Left lung (tissue), 14 donors: ENCODE data around the gene RAB7A. TPM values are rescaled to one million over a fixed set of nuclear protein-coding genes. Genes with fewer than 3 reads are reported as not detected.

Source experiments
- ATAC-seq: fragments of 200-7000 bp; cut with Tn5 transposase; one replicate; pipeline ENCODE4 v1.9.1; 2020; ENCODE audit warnings: moderate library complexity
- DNase-seq, 4 donors: peaks; one replicate each; pipeline ENCODE4 v3.0.0-alpha.2; 2013 to 2020
- H3K27ac ChIP-seq, 2 donors: fragments of 200-600 bp; sonication (generic) in 1 of 2; one replicate each; pipeline versions ENCODE4 v1.5.0 to v1.8.0; 2020 to 2021
- H3K27me3 ChIP-seq, 2 donors: fragments of 200-600 bp; sonication (generic) in 1 of 2; one replicate each; pipeline versions ENCODE4 v1.5.0 to v1.8.0; 2020 to 2021
- H3K36me3 ChIP-seq, 2 donors: fragments of 200-600 bp; sonication (generic) in 1 of 2; one replicate each; pipeline versions ENCODE4 v1.5.0 to v1.8.0; 2020 to 2021
- H3K4me1 ChIP-seq, 2 donors: fragments of 200-600 bp; one replicate each; pipeline ENCODE4 v1.8.0; 2021
- H3K4me3 ChIP-seq, 2 donors: fragments of 200-600 bp; sonication (generic) in 1 of 2; one replicate each; pipeline versions ENCODE4 v1.5.0 to v1.8.0; 2020 to 2021; ENCODE audit warnings: mild to moderate bottlenecking in 1 of 2
- H3K9me3 ChIP-seq, 2 donors: fragments of 200-600 bp; sonication (generic) in 1 of 2; one replicate each; pipeline versions ENCODE4 v1.5.0 to v1.8.0; 2020 to 2021
- intact Hi-C, 2 donors: fragments of 100-400 bp; cut with DNase I; formaldehyde crosslinking; loops; one replicate each; pipeline versions ENCODE4 v1.11.2 to v1.14.2; 2022
- long read RNA-seq, 12 donors: library from polyadenylated mRNA in 2 of 12; unstranded in 2 of 12; transcript quantifications; one replicate each; pipeline ENCODE4 v2.0.0 and lab custom pipeline, GENCODE V29; 2019 to 2026
- polyA plus RNA-seq, 6 donors: library from polyadenylated mRNA; unstranded; fragments of 120-200 nt; gene quantifications; one replicate each; pipeline ENCODE4 v1.2.1, GENCODE V29; 2013; ENCODE audit not compliant: insufficient read length in 6 of 6
- total RNA-seq, 2 donors: library from RNA; stranded (reverse); fragmentation: NEBNext Ultra II Directional; extraction: Animal tissue kit (Norgen Biotek cat#: 25700); gene quantifications; one replicate each; pipeline ENCODE4 v1.2.1, GENCODE V29; 2021
- TF ChIP-seq, protein P1 (sequence below), 2 donors: fragments of 200-600 bp; sonication (generic) in 1 of 2; IDR thresholded peaks; one replicate each; pipeline versions ENCODE4 v1.5.0 to v1.8.0; 2021; ENCODE audit warnings: antibody characterized with exemption in 2 of 2
- donor health status: DM: no; HTN: yes; CAD: no.
- donor health status: DM: no; HTN: no; CAD: no.

RAB7A gene
- total RNA-seq: 100 to 1,000 TPM; 253 to 336 TPM
- 100 to 1,000 TPM; 162 to 202 (median 191) TPM for polyA plus RNA-seq
- long read RNA-seq, donor 1, transcript RAB7A-201 (6 exons, 2,244 nt): major isoform, 106 of 156 reads
- long read RNA-seq, donor 1, transcript RAB7A-207 (3 exons, 552 nt): minor isoform, 5 of 156 reads
- long read RNA-seq, donor 1, partial matches to known transcripts: 44 of 156 reads
- long read RNA-seq, donor 1, other reads (novel, unspliced or antisense): 0 of 156 reads
- long read RNA-seq, donor 2, transcript RAB7A-201 (6 exons, 2,244 nt): major isoform, 72 of 117 reads
- long read RNA-seq, donor 2, partial matches to known transcripts: 42 of 117 reads
- long read RNA-seq, donor 2, other reads (novel, unspliced or antisense): 0 of 117 reads
- long read RNA-seq, donor 3, transcript RAB7A-201 (6 exons, 2,244 nt): major isoform, 49 of 58 reads
- long read RNA-seq, donor 3, partial matches to known transcripts: 6 of 58 reads
- long read RNA-seq, donor 3, other reads (novel, unspliced or antisense): 0 of 58 reads
- long read RNA-seq, donor 4, transcript RAB7A-201 (6 exons, 2,244 nt): major isoform, 34 of 62 reads
- long read RNA-seq, donor 4, partial matches to known transcripts: 21 of 62 reads
- long read RNA-seq, donor 4, other reads (novel, unspliced or antisense): 4 of 62 reads
- long read RNA-seq, donor 5, transcript RAB7A-201 (6 exons, 2,244 nt): major isoform, 68 of 91 reads
- long read RNA-seq, donor 5, partial matches to known transcripts: 21 of 91 reads
- long read RNA-seq, donor 5, other reads (novel, unspliced or antisense): 0 of 91 reads
- long read RNA-seq, donor 6, transcript RAB7A-201 (6 exons, 2,244 nt): major isoform, 54 of 81 reads
- long read RNA-seq, donor 6, partial matches to known transcripts: 26 of 81 reads
- long read RNA-seq, donor 6, other reads (novel, unspliced or antisense): 0 of 81 reads
- long read RNA-seq, donor 7, transcript RAB7A-201 (6 exons, 2,244 nt): major isoform, 40 of 42 reads
- long read RNA-seq, donor 7, partial matches to known transcripts: 0 of 42 reads
- long read RNA-seq, donor 7, other reads (novel, unspliced or antisense): 0 of 42 reads
- long read RNA-seq, donor 8, transcript RAB7A-201 (6 exons, 2,244 nt): major isoform, 68 of 75 reads
- long read RNA-seq, donor 8, partial matches to known transcripts: 7 of 75 reads
- long read RNA-seq, donor 8, other reads (novel, unspliced or antisense): 0 of 75 reads
- long read RNA-seq, donor 9: 0 reads
- long read RNA-seq, donor 10, transcript RAB7A-201 (6 exons, 2,244 nt): major isoform, 62 of 76 reads
- long read RNA-seq, donor 10, partial matches to known transcripts: 2 of 76 reads
- long read RNA-seq, donor 10, other reads (novel, unspliced or antisense): 10 of 76 reads
- long read RNA-seq, donor 11, transcript RAB7A-201 (6 exons, 2,244 nt): major isoform, 126 of 218 reads
- long read RNA-seq, donor 11, partial matches to known transcripts: 79 of 218 reads
- long read RNA-seq, donor 11, other reads (novel, unspliced or antisense): 10 of 218 reads
- long read RNA-seq, donor 12, transcript RAB7A-201 (6 exons, 2,244 nt): major isoform, 58 of 77 reads
- long read RNA-seq, donor 12, partial matches to known transcripts: 9 of 77 reads
- long read RNA-seq, donor 12, other reads (novel, unspliced or antisense): 7 of 77 reads

DNA sequence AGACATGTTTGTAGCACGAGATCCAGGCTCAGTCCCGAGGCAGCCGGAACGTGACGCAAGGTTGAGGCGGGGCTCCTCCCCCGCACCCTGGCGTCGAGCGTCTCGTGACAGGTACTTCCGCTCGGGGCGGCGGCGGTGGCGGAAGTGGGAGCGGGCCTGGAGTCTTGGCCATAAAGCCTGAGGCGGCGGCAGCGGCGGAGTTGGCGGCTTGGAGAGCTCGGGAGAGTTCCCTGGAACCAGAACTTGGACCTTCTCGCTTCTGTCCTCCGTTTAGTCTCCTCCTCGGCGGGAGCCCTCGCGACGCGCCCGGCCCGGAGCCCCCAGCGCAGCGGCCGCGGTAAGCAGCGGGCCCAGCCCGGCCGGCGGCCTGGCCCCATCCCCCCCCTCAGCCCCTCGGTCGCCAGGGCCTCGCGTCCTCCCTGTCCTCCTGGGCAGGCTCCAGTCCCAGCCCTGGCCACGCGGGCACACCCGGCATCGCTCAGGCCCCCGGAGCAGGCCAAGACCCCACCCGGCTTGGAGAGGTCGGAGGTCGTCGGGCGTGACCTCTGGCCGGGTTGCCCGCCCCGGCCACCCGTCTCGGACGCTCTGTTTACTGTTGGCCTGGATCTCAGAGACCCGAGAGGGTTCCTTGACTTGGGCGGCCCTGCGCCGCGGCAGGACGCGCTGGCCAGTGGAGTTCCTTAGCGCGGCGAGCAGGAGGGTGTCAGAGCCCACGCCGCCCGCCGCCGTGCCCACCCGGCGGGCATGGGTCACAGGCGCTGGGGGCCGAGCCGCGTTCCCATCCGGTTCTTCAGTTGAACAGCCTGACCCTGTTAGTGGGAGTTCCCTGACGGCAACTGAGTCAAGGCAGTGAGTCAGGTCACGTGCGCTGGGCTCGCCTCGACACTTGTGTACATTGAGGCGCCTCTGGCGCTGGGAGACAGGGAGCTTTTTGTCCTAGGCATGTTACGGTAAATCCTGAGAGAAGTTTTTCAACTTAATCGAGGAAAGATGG is at the start of gene RAB7A:
Gene RAB7A, plus strand, starts transcription at position 161 of the 994 bp plus-strand sequence. CDS start 69,185 bp downstream, outside the sequence.
- ATAC-seq (peak; percentile 96), DNase-seq (peak; percentile 96 to 99 (median 98))
- Histone ChIP-seq H3K27me3 (no peaks in the 10 kb centered on the region), H3K4me3 (peak within 1 kb of the TSS; percentile 84 to 95), H3K27ac (peak within 1 kb of the TSS; percentile 89 to 96), H3K36me3 (no peaks in the 10 kb centered on the region), H3K4me1 (peaks cover 33 to 49% of the 10 kb centered on the region in 2 donors), H3K9me3 (no peaks in the 10 kb centered on the region)
- TF ChIP-seq, protein P1, sequence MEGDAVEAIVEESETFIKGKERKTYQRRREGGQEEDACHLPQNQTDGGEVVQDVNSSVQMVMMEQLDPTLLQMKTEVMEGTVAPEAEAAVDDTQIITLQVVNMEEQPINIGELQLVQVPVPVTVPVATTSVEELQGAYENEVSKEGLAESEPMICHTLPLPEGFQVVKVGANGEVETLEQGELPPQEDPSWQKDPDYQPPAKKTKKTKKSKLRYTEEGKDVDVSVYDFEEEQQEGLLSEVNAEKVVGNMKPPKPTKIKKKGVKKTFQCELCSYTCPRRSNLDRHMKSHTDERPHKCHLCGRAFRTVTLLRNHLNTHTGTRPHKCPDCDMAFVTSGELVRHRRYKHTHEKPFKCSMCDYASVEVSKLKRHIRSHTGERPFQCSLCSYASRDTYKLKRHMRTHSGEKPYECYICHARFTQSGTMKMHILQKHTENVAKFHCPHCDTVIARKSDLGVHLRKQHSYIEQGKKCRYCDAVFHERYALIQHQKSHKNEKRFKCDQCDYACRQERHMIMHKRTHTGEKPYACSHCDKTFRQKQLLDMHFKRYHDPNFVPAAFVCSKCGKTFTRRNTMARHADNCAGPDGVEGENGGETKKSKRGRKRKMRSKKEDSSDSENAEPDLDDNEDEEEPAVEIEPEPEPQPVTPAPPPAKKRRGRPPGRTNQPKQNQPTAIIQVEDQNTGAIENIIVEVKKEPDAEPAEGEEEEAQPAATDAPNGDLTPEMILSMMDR (IDR thresholded peaks at IDR 0.05): no peak
- intact Hi-C loops: no loop called here

DNA sequence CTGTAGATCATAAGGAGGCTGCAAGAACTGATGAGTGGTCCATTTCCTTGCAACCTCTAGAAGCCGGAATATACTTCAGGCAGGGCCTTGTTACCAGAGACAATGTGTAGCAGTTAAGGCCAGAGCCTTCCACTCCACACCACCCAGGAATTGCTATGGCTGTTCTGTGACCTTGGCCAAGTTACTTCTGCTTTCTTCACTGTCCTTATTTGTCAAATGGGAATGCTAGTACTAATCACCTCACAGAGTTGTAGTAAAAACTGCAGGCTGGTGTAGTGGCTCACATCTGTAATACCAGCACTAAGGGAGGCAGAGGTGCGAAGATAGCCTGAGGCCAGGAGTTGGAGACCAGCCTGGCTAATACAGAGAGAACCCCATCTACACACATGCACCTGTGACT is 46.6 kb upstream of the RAB7A start:
- Histone ChIP-seq H3K27ac (peak overlapping the region in 1 of 2 donors; percentile 95), H3K27me3 (no peaks in the 10 kb centered on the region), H3K36me3 (no peaks in the 10 kb centered on the region), H3K4me1 (peaks cover 4 to 35% of the 10 kb centered on the region in 2 donors), H3K9me3 (no peaks in the 10 kb centered on the region), H3K4me3 (no peak overlapping the region)
- intact Hi-C loops: no loop called here
- DNase-seq (no peak), ATAC-seq (no peak)
- TF ChIP-seq, protein P1 (IDR thresholded peaks at IDR 0.05): no peak

DNA sequence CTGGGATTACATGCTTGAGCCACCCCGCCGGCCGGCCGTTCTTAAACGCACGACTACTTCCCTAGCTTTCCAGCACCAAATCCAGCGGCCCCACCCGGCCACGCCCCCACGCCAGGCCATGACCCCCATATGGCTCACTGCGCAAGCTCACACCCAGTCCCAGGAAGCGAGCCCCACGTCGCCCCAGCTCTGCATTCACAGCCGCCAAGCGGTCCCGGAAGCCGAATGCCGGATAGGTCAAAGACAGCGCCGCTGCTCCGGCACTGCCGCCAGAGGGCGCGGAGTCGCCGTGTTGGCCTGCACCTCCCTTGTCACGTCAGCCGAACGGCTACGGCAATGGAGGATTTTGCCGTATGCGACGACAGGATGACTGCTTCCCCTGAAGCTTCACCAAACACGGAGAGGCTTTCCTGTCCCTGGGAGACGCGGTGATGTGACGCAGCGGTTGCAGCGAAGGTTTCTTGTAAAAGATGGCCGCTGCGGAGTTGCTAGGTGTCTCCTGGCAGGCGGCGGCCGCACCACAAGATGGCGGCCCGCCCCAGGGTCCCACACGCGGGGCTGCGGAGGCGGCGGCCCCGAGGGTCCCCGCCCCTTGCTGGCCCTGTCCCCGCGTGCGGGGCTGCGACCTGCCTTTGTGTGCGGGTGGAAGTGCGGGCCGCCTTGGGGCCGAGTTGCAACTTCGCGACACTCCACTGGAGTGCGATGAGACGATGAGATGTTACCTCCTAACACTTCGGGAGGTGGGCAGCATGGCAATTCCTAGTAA is 45.2 kb upstream of the RAB7A start:
- intact Hi-C loops: loop anchor here in 1 of 2 donors (10.0 kb wide), 2 partner anchors 104 to 164 kb away; no protein-coding TSS in a partner anchor
- peak; percentile 96 to 100 (median 100) for DNase-seq

More for the DNA sequence above, 45.2 kb upstream of the RAB7A start:
- Histone ChIP-seq H3K4me1 (peaks cover 4 to 21% of the 10 kb centered on the region in 2 donors), H3K9me3 (no peaks in the 10 kb centered on the region), H3K36me3 (no peaks in the 10 kb centered on the region), H3K27me3 (no peaks in the 10 kb centered on the region), H3K27ac (peak overlapping the region; percentile 95 to 96), H3K4me3 (peak overlapping the region; percentile 48 to 62)
- peak; percentile 98 for ATAC-seq
- TF ChIP-seq, protein P1 (IDR thresholded peaks at IDR 0.05): peak; percentile 87 to 97
